H1 (cell line): ENCODE measurements around the gene OVOL3. TPM values are rescaled to one million over a fixed set of nuclear protein-coding genes. Genes with fewer than 3 reads are reported as not detected.

Experiments used
- CTCF ChIA-PET: fragments of 300-600 bp; sonication (Branson Sonifier 250); formaldehyde crosslinking; loops from one replicate; lab custom pipeline; 2021; ENCODE audit not compliant: partially characterized antibody; lab: Charles Lee
- POLR2A ChIA-PET: fragments of 300-600 bp; sonication (Branson Sonifier 250); formaldehyde crosslinking; loops from one replicate; lab custom pipeline; 2021; ENCODE audit warnings: inconsistent platforms; ENCODE audit not compliant: partially characterized antibody; lab: Charles Lee
- DNase-seq, 2 experiments: peaks; one replicate each; pipeline versions ENCODE4 v3.0.0 to v3.0.0-alpha.2; 2010 to 2022; ENCODE audit warnings: low spot score in 2 of 2, low read depth in 1 of 2, mixed read lengths in 1 of 2
- FAIRE-seq: peaks from 2 replicates; lab custom pipeline; 2011; peaks lifted over from hg19 to GRCh38; lab: Jason Lieb, UNC
- H2AFZ ChIP-seq: 2 replicates; pipeline ENCODE4 v1.8.1; 2012; ENCODE audit warnings: low read length, inconsistent platforms
- H2AK5ac ChIP-seq: 2 replicates; pipeline ENCODE4 v1.6.1; 2013; ENCODE audit warnings: low read depth, low read length
- H2BK120ac ChIP-seq: replicated peaks from 2 replicates; pipeline ENCODE3; 2013; ENCODE audit warnings: low read depth, low read length, inconsistent platforms
- H2BK12ac ChIP-seq: 2 replicates; pipeline ENCODE4 v1.6.1; 2013; ENCODE audit warnings: low read depth, low read length
- H2BK15ac ChIP-seq: 2 replicates; pipeline ENCODE4 v1.6.1; 2013; ENCODE audit warnings: low read length
- H2BK20ac ChIP-seq: 2 replicates; pipeline ENCODE4 v1.6.1; 2013; ENCODE audit warnings: low read length
- H2BK5ac ChIP-seq: 2 replicates; pipeline ENCODE4 v1.6.1; 2013; ENCODE audit warnings: low read depth, low read length
- H3K14ac ChIP-seq: 2 replicates; pipeline ENCODE4 v1.6.1; 2013; ENCODE audit warnings: inconsistent platforms; ENCODE audit not compliant: insufficient read length
- H3K18ac ChIP-seq: 2 replicates; pipeline ENCODE4 v1.6.1; 2013; ENCODE audit warnings: low read length; ENCODE audit errors: extremely low read depth
- H3K23ac ChIP-seq: 2 replicates; pipeline ENCODE4 v1.6.1; 2013; ENCODE audit warnings: inconsistent platforms; ENCODE audit not compliant: insufficient read length
- H3K23me2 ChIP-seq: 2 replicates; pipeline ENCODE4 v1.6.1; 2013; ENCODE audit warnings: low read depth, low read length
- H3K27ac ChIP-seq: 2 replicates; pipeline ENCODE4 v1.6.1; 2011; ENCODE audit warnings: low read depth, low read length, inconsistent platforms
- H3K27me3 ChIP-seq, 4 experiments: replicated peaks in 1 of 4; 1 replicate in 1 of 4; 2 replicates in 3 of 4; pipeline versions ENCODE4 v1.6.1 to v1.8.1; 2011 to 2013; ENCODE audit warnings: low read length in 3 of 4, mild to moderate bottlenecking in 3 of 4, inconsistent platforms in 2 of 4, mixed read lengths in 2 of 4, moderate library complexity in 1 of 4; ENCODE audit not compliant: control insufficient read depth in 3 of 4, insufficient read depth in 3 of 4; ENCODE audit errors: extremely low read depth in 1 of 4
- H3K36me3 ChIP-seq, 4 experiments: 2 replicates each; pipeline versions ENCODE4 v1.6.1 to v1.8.1; 2011 to 2013; ENCODE audit warnings: mild to moderate bottlenecking in 4 of 4, low read length in 3 of 4, moderate library complexity in 2 of 4, control low read depth in 1 of 4, inconsistent platforms in 1 of 4; ENCODE audit not compliant: insufficient read depth in 4 of 4, control insufficient read depth in 2 of 4
- H3K4ac ChIP-seq: replicated peaks from 2 replicates; pipeline ENCODE3; 2013; ENCODE audit warnings: low read length, low read depth, mixed read lengths, inconsistent platforms; ENCODE audit not compliant: insufficient read length
- H3K4me1 ChIP-seq, 4 experiments: replicated peaks in 1 of 4; 1 replicate in 1 of 4; 2 replicates in 3 of 4; pipeline versions ENCODE4 v1.6.1 to v1.8.1; 2011 to 2013; ENCODE audit warnings: low read length in 3 of 4, inconsistent platforms in 2 of 4, mixed read lengths in 1 of 4; ENCODE audit not compliant: insufficient read depth in 4 of 4, control insufficient read depth in 3 of 4
- H3K4me2 ChIP-seq, 2 experiments: 2 replicates each; pipeline versions ENCODE4 v1.6.1 to v1.8.1; 2011 to 2013; ENCODE audit warnings: low read depth in 2 of 2, low read length in 2 of 2, control low read depth in 1 of 2, inconsistent platforms in 1 of 2, mild to moderate bottlenecking in 1 of 2; ENCODE audit not compliant: insufficient read depth in 1 of 2
- H3K4me3 ChIP-seq, 4 experiments: fragments of 200-600, 300-600 bp in 1 of 4; sonication (generic), shearing (Covaris generic), sonication (Bioruptor Twin) in 1 of 4; 2 replicates each; pipeline versions ENCODE4 v1.5.1 to v1.8.1; 2011 to 2016; ENCODE audit warnings: low read length in 4 of 4, low read depth in 3 of 4, control low read depth in 2 of 4, inconsistent platforms in 2 of 4, mild to moderate bottlenecking in 2 of 4, mixed read lengths in 1 of 4, moderate library complexity in 1 of 4; ENCODE audit not compliant: insufficient read depth in 2 of 4; ENCODE audit errors: extremely low read depth in 1 of 4
- H3K56ac ChIP-seq: replicated peaks from 2 replicates; pipeline ENCODE3; 2013; ENCODE audit warnings: low read depth, mild to moderate bottlenecking, mixed read lengths, low read length, inconsistent platforms; ENCODE audit not compliant: insufficient read length
- H3K79me1 ChIP-seq: 2 replicates; pipeline ENCODE4 v1.6.1; 2013; ENCODE audit warnings: low read depth, low read length, control low read depth
- H3K79me2 ChIP-seq, 2 experiments: 2 replicates each; pipeline versions ENCODE4 v1.6.1 to v1.8.1; 2012 to 2013; ENCODE audit warnings: low read length in 2 of 2, mild to moderate bottlenecking in 2 of 2, inconsistent platforms in 1 of 2; ENCODE audit not compliant: insufficient read depth in 2 of 2, control insufficient read depth in 1 of 2
- H3K9ac ChIP-seq, 4 experiments: replicated peaks in 1 of 4; 1 replicate in 1 of 4; 2 replicates in 3 of 4; pipeline versions ENCODE4 v1.6.1 to v1.8.1; 2011 to 2013; ENCODE audit warnings: low read depth in 3 of 4, low read length in 3 of 4, control low read depth in 2 of 4, mild to moderate bottlenecking in 2 of 4, moderate library complexity in 2 of 4, inconsistent platforms in 1 of 4; ENCODE audit errors: extremely low read depth in 1 of 4
- H3K9me3 ChIP-seq, 2 experiments: 2 replicates each; pipeline versions ENCODE4 v1.6.1 to v1.8.1; 2012 to 2013; ENCODE audit warnings: mild to moderate bottlenecking in 2 of 2, moderate library complexity in 2 of 2, control low read depth in 1 of 2, inconsistent platforms in 1 of 2, low read depth in 1 of 2, low read length in 1 of 2, mixed read lengths in 1 of 2; ENCODE audit not compliant: insufficient read depth in 2 of 2
- H4K20me1 ChIP-seq, 2 experiments: replicated peaks in 1 of 2; 2 replicates each; pipeline versions ENCODE3 to v1.8.1; 2011 to 2013; ENCODE audit warnings: inconsistent platforms in 2 of 2, low read length in 2 of 2, mild to moderate bottlenecking in 1 of 2; ENCODE audit not compliant: insufficient read depth in 2 of 2, control insufficient read depth in 1 of 2
- H4K5ac ChIP-seq: 2 replicates; pipeline ENCODE4 v1.6.1; 2013; ENCODE audit warnings: low read length, low read depth, mixed read lengths, inconsistent platforms; ENCODE audit not compliant: insufficient read length
- H4K8ac ChIP-seq: 2 replicates; pipeline ENCODE4 v1.8.0; 2013; ENCODE audit warnings: mild to moderate bottlenecking, moderate library complexity, low read length, inconsistent platforms; ENCODE audit not compliant: insufficient read depth; ENCODE audit errors: extremely low read depth
- H4K91ac ChIP-seq: replicated peaks from 2 replicates; pipeline ENCODE3; 2013; ENCODE audit warnings: low read length, mixed read lengths, inconsistent platforms; ENCODE audit not compliant: insufficient read length
- CHD1 ChIP-seq: IDR thresholded peaks from 2 replicates; pipeline ENCODE4 v1.6.1; 2012; ENCODE audit warnings: low read depth, low read length, improper control_type of control experiment
- JUND ChIP-seq: IDR thresholded peaks from 2 replicates; pipeline ENCODE4 v1.6.1; 2011; ENCODE audit warnings: mild to moderate bottlenecking, improper control_type of control experiment, low read length
- POLR2A ChIP-seq, 2 experiments: IDR thresholded peaks; 1 replicate in 1 of 2; 2 replicates in 1 of 2; pipeline ENCODE4 v1.6.1; 2011; ENCODE audit warnings: low read depth in 2 of 2, low read length in 2 of 2, mild to moderate bottlenecking in 2 of 2; ENCODE audit errors: control extremely low read depth in 1 of 2
- SIRT6 ChIP-seq: IDR thresholded peaks from one replicate; pipeline ENCODE4 v1.7.1; 2012; ENCODE audit warnings: low read length, inconsistent platforms
- SP1 ChIP-seq: IDR thresholded peaks from 2 replicates; pipeline ENCODE4 v1.6.1; 2011; ENCODE audit warnings: low read depth, low read length
- SUZ12 ChIP-seq: fragments of 200-600 bp; sonication (generic); IDR thresholded peaks from 2 replicates; pipeline ENCODE4 v1.6.1; 2012; ENCODE audit warnings: mild to moderate bottlenecking, inconsistent platforms, low read length, moderate library complexity, mixed read lengths
- whole genome bisulfite sequencing, 2 experiments: shearing (Covaris generic) in 1 of 2; methylation state at CpG; one replicate each; pipeline versions ENCODE4 v1.1.6 to v1.1.7; 2013 to 2015; ENCODE audit warnings: low lambda C conversion rate in 2 of 2, mixed read lengths in 2 of 2, inconsistent platforms in 1 of 2, low coverage in 1 of 2, missing lambda C conversion rate in 1 of 2; ENCODE audit not compliant: insufficient replicate concordance in 2 of 2, insufficient coverage in 1 of 2, insufficient read length in 1 of 2; ENCODE audit errors: extremely low coverage in 1 of 2, missing lambda C conversion rate in 1 of 2; 5-methylcytosine and 5-hydroxymethylcytosine counted together
- polyA plus RNA-seq, 7 experiments: library from polyadenylated mRNA; depleted of rRNA in 3 of 7; stranded (reverse) in 5 of 7; unstranded in 2 of 7; fragments of >200 nt in 5 of 7; fragments of 200-250 nt in 2 of 7; gene quantifications; 1 replicate in 5 of 7; 2 replicates in 1 of 7; 4 replicates in 1 of 7; pipeline versions ENCODE4 v1.2.1 to v1.2.3, GENCODE V29; 2011 to 2013; ENCODE audit warnings: missing spikeins in 2 of 7, mixed read lengths in 2 of 7
- total RNA-seq: library from RNA; stranded (reverse); fragmentation: NEBNext Ultra II Directional; extraction: Animal tissue kit (Norgen Biotek cat#: 25700); gene quantifications from 2 replicates; pipeline ENCODE4 v1.2.1, GENCODE V29; 2021
- TF ChIP-seq, protein P1 (sequence below): IDR thresholded peaks from 2 replicates; pipeline ENCODE4 v1.6.1; 2012; ENCODE audit warnings: inconsistent platforms

Gene OVOL3
- total and polyA plus RNA-seq, 2 of the 8 experiments (the other 6 are each of a cell fraction or from before 2014, with no cell fraction given): 0.45 TPM; not detected in 1

DNA sequence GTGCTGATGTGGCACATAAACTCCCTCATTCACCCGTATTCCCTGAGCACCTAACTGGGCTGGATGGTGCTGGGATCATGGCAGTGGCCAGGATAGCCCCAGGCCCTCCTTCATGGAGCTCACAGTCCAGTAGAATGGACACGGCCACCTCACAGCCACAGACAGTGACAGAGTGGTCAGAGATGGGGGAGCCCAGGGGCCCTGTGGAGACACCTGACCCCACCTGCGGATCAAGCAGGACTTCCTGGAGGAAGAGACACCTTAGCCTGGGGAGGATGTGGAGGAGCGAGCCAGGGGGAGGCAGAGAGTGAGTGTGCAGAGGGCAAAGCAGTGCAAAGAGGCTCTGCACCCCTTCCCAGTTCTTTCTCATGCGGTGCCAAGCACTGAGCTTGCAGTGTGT is 21.1 kb upstream of the OVOL3 start:
- Histone ChIP-seq H2BK20ac (no peak overlapping the region), H3K4me1 (no peaks in the 10 kb centered on the region), H3K56ac (no peak overlapping the region), H3K23me2 (no peaks in the 10 kb centered on the region), H3K79me1 (no peaks in the 10 kb centered on the region), H3K4ac (no peak overlapping the region), H4K20me1 (peaks cover 2 to 16% of the 10 kb centered on the region in 2 experiments), H3K27me3 (no peaks in the 10 kb centered on the region), H4K91ac (no peak overlapping the region), H3K36me3 (peaks cover 27 to 75% (median 57%) of the 10 kb centered on the region in 4 experiments; a peak in 7 of 8 replicates), H3K27ac (no peak overlapping the region), H3K9me3 (no peaks in the 10 kb centered on the region), H2AK5ac (no peak overlapping the region), H3K4me3 (no peak overlapping the region), H3K23ac (no peak overlapping the region), H3K14ac (no peak overlapping the region), H3K9ac (no peak overlapping the region), H2BK5ac (no peak overlapping the region), H2BK120ac (no peak overlapping the region), H2BK15ac (no peak overlapping the region), H3K18ac (no peak overlapping the region), H4K5ac (no peak overlapping the region), H3K4me2 (no peak overlapping the region), H4K8ac (no peak overlapping the region), H2BK12ac (no peak overlapping the region), H3K79me2 (no peaks in the 10 kb centered on the region), H2AFZ (no peak overlapping the region)
- FAIRE-seq: no peak
- DNase-seq: no peak
- ChIA-PET CTCF (no interaction called here), POLR2A (interaction anchor here (1.0 to 3.1 kb wide), 3 partner anchors 9 to 50 kb away, joined by 3 to 17 read pairs (median 9); partner anchors contain the start of gene CAPNS1)
- TF ChIP-seq CHD1: no peak
- no peak for TF ChIP-seq SIRT6
- TF ChIP-seq POLR2A (IDR thresholded peaks at IDR 0.05; ENCODE audit: control extremely low read depth in 1 of 2, low read depth in 2 of 2, low read length in 2 of 2): no peak
- TF ChIP-seq JUND: no peak
- no peak for TF ChIP-seq SP1
- no peak for TF ChIP-seq SUZ12
- TF ChIP-seq, protein P1, sequence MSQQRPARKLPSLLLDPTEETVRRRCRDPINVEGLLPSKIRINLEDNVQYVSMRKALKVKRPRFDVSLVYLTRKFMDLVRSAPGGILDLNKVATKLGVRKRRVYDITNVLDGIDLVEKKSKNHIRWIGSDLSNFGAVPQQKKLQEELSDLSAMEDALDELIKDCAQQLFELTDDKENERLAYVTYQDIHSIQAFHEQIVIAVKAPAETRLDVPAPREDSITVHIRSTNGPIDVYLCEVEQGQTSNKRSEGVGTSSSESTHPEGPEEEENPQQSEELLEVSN: no peak
- 93% methylated on average over 5 of the region's 5 CpGs; no CpG with 5 or more reads in 1 of the 2 experiments for WGBS, 2 experiments
